CD4-positive, alpha-beta T cell treated with Interleukin-10 for 1 hour (primary cell): ENCODE data around the gene ENTPD8.

ENCODE experiments used
- DNase-seq: peaks from one replicate; pipeline ENCODE4 v3.0.0-alpha.2; 2020

The ENTPD8 gene

DNA sequence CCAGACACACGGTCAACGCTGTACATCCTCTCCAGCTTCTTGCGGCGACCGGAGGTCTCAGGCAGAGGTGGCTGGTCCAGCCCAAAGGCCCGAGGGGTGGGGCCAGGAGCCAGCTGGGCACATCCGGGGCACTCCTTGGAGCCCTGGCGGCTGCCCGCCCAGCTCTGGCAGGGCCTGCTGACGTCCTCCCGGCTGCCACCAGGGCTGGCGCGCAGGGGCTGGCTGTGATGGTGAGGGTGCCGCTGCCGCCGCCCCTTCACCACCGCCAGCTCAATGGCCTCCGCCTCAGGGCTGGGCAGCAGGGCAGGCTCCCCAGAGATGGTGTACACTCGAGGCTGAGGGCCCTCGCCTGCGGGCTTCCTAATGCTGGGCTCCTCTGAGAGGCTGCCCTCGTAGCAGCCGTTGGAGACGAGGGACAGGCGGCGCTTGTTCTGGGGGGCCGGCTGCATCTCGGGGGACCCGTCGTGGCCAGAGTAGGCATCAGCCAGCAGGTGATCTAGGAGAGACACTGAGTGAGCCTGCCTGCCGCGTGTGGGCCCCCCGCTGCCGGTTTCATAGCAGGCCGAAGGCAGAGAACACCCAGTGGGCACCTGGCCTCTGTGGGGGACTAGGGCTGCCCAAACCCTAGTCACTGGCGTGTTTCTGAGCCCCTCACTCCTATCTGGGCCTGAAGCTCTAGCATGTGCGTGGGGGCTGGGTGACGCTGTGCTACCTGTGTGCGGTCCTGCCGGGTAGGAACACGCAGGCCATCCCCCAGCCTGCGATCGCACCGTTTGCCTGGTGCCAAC lies 16.4 kb upstream of the ENTPD8 start:
- DNase-seq, result no peak

DNA sequence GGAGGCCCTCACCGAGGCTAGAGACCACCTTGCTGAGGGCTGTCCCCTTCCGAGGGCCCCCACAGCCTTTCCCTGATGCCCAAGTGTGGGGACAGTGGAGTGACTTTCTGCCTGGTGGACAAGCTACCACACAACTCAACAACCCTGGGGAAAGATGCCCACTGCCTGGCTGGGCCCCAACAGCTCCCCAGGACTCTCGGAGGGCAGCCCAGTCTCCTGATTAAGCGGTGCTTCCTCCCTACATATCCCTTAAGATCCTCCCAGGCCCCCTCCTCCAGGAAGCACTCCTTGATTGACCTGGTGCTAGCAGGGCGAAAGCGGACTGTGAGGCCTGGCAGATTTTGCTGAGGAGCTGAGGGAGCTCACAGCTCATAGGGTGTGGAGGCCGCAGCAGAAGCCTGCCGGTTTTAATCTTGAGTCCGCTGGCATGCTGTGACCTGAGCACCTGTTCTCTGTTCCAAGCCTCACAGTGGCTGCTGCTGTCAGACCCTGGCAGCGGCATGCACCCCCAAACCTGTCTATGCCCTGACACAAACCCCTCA lies 15.8 kb upstream of the ENTPD8 start:
- no peak for DNase-seq

DNA sequence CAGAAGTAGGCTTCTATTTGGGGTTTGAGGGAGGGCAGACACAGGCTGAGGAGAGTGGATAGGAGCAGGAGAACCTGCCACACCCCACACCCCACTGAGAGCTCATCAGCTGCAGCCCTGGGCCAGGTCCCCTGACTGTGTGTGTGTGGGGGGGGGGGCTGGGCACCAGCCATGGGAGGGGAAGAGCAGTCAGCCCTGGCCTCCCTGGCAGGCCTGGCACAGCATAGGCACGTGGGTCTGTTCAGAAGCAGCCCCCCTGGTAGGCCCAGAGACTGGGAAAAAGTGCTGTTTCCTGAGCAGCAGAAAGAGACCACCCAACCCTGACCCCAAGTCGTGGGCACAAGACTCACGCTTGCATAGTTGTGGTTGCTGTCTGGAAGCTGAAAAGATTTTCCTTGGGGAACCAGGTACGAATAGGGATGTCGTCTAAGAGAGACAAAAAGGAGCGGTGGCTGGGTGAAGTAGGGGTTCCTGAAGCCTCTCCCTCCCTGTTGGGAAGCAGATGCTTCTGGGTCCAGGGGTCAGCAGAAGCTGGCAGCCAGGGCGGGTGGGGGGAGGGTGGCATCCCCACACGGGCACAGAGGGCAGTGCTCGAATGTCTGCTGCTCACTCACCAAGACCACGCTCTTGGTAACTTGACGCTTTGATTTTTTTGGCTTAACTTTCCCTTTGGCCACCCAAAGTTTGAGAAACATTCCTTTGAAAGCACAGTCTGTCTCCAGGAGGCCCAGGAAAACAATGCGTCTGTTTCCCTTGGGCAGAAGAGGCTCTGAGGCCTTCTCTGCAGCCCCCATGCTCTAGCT lies 15.1 kb upstream of the ENTPD8 start:
- no peak for DNase-seq

DNA sequence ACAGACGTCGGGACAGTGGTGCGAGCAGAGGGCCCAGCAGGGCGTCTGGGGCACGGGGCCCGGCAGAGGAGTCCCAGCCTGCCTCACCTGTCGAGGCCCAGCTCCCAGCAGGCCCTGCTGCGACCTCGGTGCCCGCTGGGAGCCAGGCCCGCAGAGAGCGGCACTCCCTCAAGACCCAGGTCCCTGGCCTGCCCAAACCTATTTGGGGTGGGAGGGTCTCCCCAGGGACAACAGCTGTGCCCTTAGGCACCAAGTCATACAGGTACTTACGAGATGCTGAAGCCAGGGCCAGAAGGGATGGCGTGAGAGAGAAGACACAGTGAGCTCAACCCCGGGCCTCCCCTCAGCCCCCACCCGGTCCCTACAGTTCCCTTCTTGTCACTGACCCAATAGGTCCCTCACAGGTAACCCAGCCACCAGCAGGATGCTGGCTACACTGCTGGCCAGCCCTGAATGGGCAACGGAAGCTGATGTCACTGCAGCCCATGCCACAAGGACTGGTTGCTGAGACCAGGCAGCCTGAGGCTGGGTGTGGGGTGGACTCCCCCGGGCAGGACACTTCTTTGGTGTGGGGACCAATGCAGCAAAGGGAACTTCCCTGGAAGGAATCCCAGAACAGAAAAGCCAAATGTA lies 14.3 kb upstream of the ENTPD8 start:
- no peak for DNase-seq

DNA sequence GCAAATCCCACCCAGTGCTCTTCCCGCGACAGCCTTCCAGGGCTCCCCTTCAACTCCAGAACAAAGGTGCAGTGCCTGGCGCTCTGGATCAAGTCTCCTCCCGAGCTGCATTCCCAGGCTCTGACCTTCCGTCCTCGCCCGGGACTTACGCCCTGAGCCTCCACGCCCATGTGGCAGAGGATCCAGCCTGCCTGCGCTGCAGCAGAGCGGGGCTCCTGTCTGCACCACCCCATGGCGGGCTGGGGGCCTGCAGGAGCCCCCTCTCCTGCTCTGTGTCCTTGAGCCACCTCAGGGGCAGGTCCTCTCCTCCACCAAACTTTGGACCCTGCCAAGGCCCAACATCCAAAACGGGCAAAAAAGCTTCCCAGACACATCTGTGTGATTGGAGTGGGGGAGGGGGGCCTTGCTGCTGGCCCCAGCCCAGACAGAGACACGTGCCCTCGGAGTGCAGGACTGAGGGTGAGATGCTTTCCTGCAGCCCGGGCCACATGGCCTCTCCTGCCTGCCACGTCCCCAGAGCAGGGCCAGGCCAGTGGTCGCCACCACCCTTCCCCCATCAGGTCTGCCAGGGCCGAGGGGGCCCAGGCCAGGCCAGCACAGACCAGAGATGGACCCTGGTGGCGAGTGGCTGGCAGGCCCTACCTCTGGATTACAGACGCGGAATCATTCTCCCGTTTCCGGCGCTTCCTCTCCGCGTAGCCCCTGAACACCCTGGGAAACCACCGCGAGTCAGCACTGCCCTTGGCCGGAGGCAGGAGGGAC lies 13.6 kb upstream of the ENTPD8 start:
- no peak for DNase-seq

DNA sequence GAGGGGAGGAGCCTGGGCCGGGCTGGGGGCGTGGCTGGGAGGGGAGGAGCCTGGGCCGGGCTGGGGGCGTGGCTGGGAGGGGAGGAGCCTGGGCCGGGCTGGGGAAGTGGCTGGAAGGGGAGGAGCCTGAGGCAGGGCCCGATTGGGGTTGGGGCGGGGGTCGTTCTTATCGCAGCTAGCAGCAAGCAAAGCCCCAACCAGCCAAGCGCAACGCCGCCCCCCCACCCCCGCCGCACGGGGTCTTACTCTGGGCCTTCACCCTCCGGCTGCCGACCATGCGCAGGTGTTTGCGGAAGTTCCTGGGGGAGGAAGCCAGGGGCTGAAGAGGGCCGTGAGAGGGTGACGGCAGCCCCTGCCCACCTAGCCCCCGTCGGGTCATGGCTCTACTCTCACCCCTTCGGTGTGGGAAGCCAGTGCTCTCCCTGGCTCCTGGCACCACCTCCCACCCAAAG lies 13.0 kb upstream of the ENTPD8 start:
- DNase-seq, result no peak

DNA sequence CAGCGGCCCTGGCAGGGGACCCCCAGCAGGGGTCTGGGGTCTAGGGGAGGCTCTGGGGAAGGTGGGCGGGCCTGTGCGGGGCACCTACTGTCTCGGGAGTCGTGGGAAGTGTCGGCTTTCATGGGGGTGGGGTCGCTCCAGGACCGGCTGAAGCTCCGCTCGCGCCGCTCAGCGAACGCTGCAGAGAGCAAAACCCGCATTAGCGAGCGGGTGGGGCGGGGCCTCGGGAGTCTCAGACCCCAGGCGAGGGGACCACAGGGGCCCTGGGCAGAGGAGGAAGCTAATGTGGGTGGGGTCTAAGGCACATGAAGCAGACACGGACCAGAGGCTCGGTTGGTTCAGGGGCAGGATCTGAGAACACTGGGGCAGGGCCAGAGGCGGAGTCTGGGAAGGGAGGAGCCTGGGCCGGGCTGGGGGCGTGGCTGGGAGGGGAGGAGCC lies 12.5 kb upstream of the ENTPD8 start:
- DNase-seq, result peak; percentile 64

DNA sequence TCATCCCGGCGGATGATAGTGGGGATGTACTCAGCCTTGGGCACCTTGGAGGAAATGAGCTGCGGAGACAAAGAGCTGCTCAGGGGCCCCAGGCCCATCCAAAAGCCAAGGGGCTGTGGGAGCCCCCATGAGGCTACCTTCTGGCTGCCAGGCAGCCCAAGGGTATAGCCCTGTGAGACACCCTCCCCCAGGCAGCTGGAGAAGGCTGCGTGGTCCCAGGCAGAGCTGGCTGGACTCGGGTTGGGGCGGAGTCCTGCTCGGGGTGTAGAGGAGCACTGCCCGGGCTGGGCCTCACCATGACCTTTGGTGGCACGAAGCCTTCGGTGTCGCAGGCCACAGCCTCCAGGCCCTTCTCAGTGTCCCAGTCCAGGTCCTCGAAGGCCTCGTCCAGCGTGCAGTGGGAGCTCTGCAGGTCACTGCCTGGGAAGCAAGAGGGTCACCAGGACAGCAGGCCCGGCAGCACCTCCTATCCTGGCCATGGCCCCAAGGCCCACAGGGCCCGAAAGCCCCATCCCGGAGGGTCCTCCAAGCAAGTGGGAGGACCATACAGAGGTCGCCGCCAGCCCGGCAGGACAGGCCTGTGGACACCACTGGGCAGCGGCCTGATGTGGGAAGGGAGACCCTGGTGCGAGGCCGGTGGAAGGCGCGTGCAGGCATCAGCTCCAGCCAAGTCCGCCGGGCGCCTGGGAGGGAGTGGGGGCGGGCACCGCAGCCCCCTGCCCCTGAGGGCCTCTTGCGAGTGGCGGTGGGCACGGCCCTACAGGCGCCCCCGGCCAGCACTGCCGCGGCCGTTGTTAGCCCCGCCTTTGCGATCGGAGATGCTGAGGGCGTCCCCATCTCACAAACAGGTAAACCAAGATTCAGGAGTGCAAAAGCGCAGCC lies 11.8 kb upstream of the ENTPD8 start:
- no peak for DNase-seq

DNA sequence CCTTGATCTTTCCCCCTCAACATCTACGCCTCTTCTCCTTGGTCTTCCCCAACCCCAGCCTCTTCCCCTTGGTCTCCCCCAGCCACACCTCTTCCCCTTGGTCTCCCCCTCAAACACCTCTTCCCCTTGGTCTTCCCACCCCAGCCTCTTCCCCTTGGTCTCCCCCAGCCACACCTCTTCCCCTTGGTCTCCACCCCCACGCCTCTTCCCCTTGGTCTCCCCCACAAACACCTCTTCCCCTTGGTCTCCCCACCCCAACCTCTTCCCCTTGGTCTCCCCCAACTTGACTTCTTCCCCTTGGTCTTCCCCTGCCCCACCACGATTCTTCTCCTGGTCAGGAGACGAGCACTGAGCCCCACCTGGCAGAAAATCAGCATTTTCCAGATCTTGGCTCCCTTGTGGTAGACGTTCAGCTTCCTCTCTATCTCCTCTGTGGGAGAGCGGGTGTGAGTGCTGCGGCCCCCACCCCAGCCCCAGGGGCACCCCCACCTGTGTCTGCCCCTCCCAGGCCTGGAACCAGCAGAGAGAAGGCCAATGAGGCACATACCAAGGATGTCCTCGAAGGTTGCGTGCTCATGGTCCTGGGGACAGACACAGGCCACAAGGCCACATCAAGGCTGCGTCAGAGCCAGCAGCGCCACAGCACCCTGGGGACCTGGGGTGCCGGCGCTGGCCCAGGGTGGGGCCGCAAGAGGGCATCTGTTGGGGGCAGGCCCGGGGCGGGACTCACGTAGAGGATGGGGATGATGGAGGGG lies 11.0 kb upstream of the ENTPD8 start:
- peak; percentile 33 for DNase-seq

DNA sequence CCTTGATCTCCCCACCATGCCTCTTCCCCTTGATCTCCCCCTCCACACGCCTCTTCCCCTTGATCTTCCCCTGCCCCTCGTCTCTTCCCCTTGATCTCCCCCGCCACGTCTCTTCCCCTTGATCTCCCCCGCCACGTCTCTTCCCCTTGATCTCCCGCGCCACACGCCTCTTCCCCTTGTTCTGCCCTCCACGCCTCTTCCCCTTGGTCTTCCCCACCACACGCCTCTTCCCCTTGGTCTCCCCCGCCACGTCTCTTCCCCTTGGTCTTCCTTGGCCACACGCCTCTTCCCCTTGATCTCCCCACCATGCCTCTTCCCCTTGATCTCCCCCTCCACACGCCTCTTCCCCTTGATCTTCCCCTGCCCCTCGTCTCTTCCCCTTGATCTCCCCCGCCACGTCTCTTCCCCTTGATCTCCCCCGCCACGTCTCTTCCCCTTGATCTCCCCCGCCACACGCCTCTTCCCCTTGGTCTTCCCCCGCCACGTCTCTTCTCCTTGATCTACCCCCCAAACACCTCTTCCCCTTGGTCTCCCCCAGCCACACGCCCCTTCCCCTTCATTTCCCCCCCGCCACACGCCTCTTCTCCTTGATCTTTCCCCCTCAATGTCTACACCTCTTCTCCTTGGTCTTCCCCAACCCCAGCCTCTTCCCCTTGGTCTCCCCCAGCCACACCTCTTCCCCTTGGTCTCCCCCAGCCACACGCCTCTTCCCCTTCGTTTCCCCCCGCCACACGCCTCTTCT lies 10.3 kb upstream of the ENTPD8 start:
- DNase-seq, result peak; percentile 28

DNA sequence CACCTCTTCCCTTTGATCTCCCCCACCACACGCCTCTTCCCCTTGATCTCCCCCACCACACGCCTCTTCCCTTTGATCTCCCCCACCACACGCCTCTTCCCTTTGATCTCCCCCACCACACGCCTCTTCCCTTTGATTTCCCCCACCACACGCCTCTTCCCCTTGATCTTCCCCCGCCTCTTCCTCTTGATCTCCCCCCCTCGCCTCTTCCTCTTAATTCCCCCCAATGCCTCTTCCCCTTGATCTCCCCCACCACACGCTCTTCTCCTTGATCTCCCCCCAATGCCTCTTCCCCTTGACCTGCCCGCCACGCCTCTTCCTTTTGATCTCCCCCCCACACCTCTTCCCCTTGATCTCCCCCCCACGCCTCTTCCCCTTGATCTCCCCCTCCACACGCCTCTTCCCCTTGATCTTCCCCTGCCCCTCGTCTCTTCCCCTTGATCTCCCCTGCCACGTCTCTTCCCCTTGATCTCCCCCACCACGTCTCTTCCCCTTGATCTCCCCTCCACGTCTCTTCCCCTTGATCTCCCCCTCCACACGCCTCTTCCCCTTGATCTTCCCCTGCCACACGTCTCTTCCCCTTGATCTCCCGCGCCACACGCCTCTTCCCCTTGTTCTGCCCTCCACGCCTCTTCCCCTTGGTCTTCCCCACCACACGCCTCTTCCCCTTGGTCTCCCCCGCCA lies 9.5 kb upstream of the ENTPD8 start:
- peak; percentile 81 for DNase-seq

DNA sequence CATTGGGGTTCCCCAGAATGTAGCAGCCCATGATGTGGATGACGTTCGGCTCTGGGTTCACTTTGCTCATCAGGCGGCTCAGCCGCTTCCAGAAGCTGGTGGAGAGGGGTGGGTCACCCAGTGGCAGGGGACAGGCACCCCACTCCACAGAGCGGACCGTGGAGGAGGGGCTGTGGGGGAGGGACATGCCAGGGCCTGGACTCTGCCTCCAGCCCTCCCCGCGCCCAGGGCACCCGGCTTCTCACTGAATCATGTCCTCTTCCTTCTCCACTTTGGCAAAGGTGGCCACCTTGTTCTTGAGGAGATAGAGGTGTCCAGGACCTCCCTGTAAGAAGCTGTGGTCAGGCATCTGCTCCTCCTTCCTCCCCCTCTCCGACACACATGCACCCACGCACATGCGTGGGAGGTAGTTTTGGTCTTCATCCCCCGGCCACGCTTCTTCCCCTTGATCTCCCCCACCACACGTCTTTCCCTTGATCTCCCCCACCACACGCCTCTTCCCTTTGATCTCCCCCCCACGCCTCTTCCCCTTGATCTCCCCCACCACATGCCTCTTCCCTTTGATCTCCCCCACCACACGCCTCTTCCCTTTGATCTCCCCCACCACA lies 8.9 kb upstream of the ENTPD8 start:
- no peak for DNase-seq

DNA sequence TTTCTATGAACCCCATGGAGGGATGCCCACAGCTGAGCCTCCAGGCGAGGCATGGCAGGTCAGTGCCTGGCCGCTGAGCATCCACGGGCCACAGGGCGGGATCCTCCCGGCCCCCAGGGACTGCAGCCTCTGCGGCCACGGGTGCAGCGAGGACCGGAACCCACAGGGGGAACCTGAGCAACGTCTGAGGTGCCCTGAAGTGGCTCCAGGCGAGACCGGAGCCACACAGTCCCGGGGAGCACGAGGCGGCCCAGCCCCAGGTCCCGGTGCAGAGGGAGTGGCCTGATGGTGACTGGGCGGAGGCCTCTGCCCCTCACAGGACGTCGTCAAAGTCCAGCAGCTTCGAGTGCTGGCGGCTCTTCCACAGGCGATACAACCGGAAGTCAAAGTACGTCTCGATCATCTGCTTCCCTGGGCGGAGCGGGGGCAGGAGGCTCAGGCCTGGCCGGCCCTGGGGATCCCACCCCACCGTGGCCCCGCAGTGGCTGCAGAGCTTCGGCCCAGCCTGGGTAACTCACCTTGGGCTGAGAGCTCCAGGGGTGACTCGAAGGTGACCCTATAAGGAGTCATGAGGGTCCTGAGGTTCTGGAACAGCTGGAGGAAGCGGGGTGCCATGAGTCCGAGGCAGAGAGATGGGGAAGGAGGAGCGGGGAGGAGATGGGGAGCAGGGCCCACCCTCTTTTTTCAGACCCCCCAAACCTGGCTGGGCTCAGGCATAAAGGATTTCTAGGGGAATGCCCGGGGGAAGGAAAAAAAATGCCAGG lies 8.1 kb upstream of the ENTPD8 start:
- DNase-seq, result no peak

DNA sequence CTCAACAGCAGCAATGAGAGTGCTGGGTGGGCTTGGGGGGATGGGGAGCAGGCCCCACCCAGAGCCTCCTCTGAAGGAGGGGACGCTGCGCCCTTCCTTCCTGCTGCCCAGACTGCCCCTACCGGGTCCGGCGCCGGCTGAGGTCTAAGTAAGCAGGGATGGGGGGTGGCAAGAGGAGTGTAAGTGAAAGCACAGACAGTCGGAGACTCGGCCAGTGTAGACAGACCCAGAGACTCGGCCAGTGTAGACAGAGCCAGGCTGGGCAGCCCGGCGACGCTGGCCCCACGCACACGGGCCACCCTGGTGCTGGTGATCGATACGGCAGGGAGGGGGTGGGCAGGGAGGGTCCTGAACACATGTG lies 7.4 kb upstream of the ENTPD8 start:
- no peak for DNase-seq

DNA sequence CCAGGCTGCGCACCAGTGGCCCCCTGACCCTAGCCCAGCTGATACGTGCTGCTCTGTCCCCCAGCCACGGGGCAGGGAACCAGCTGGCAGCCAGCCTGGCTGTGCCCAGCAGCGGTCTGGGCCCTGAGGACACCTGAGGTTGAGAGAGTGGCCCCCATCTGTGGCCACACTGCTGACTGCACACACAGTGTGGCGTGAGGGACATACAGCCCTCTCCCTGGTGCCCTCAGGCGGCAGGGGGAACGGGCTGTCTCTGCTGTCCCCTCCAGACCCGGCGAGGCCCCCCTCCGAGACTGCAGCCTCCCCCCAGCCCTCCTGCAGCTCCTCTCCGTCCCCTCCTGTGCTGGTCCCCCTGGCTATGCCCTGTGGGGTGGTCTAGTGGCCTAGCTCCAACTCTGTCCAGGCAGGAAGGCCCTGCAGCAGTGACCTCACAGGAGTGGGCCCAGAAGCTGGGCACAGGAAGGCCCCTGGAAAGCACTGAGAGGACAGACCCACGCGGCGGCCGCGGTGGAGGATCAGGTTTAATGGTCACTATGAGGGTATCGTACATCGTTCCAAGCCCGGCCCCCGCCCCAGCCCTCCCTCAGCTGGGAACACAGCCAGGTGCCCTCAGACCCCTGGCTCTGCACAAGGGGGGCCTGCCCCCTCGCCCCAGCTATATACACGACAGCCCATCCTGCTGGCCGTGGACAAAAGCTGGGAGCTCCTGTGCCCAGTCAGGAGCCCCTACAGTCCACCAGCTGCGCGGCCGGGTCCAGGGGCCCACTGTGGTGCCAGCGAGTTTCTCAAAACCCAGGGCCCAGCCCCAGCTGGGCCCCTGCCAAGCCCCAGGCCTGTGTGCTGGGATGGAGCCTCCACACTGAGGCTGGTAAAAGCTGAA lies 6.8 kb upstream of the ENTPD8 start:
- no peak for DNase-seq

DNA sequence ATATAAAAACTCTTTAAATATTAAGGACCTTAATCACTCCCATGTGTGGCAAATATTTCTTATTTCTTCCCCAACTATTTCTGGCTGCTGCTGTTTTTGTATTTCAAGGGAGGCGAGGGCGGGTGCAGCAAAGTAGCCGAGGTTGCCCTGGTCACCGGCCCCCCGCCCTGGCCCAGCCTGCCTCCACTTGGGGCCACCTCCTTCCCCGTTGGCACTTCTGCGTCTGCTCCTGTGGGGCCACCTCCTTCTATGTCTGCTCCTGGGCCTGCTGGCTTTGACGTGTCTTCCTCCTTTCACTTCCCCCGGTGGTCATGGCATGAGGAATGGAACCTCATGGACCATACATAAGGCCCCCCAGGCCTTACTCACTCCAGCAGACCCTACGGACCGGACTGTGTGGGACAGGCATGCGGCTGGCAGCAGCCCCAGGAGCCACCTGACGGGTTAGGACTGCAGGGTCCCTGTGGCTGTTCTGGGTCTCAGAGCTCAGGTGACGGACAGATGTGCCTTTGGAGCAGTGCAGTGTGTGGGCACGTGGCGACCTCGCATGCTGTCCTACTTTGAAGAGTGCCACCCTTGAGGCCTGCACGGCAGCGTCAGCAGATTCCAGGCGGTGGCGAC lies 5.8 kb upstream of the ENTPD8 start:
- no peak for DNase-seq

DNA sequence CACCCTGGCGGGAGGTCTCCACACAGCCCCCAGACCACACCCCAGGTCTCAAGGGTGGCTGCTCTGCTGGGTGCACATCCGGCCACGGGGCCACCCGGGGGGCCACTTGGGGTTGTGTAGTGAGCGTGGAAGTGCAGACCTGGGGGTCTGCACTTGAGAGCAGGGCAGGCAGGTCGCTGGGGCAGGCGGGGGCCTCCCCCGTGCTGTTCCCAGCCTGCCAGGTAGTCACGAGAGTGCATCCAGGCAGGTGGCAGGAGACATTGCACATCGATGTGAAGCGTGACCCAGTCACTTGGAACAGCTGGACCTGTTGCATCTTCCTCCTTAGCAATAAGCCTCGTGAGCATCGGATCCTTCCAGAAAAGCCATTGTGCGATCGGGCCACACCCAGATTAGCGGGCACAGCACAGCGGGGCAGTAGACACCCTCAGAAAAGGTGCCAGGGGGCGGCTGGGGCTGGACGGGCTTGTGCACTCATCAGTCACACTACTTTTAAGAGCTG lies 4.8 kb upstream of the ENTPD8 start:
- no peak for DNase-seq
